SKM-1 treated with dmso at 0.1 percent for 144 hours (cell line): ENCODE results near the gene APPL2.
"Not testable (repeated sequence)": the region's sequence is repeated elsewhere in the genome, so short reads cannot be mapped to it uniquely, and the experiment has no call there.

Experiments
- DNase-seq: peaks from one replicate; lab custom pipeline; 2025; ENCODE audit not compliant: unreplicated experiment; lab: John Stamatoyannopoulos, UW

The APPL2 gene

DNA sequence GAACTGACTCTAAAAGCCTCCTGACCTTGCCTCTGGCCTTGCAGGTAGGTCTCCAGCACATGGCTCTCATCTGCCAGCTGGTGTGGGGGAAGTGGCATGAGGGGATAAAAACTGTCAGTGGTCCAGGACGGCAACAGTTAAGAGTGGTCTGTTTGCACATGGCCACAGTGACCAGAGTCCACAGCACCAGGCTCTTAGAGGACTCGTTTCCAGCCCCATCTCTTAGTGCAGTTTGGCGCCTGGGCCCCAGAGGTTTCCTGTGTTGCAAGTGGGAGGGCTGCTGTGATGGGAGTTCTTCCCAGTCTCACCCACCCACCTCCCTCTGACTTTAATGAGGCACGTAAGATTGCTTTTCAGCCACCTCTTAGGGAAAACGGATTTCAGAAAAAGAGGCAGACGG lies 37.0 kb downstream of the APPL2 start:
- no peak for DNase-seq

GRCh38 chr12:105196090-105196489 lies 39.9 kb downstream of the APPL2 start:
- DNase-seq: no peak

DNA sequence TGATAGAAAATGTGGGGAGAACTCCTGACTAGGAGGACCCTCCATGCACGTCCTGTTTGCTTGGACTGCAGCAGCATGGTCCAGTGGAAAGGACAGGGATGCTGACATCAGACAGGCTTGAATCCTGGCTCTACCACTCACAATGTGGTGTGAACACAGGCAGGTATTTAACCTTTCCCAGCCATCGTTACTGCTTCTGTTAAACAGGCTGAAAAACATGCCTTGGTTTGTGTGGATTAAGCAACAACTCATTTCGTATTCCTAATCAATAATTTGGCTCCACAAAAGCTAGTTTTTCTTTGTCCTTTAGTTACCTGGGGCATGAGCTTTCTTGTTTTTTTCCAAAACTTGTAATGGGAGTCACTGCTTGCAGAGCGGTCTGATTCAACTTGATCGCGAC lies 41.0 kb downstream of the APPL2 start:
- DNase-seq: no peak

DNA sequence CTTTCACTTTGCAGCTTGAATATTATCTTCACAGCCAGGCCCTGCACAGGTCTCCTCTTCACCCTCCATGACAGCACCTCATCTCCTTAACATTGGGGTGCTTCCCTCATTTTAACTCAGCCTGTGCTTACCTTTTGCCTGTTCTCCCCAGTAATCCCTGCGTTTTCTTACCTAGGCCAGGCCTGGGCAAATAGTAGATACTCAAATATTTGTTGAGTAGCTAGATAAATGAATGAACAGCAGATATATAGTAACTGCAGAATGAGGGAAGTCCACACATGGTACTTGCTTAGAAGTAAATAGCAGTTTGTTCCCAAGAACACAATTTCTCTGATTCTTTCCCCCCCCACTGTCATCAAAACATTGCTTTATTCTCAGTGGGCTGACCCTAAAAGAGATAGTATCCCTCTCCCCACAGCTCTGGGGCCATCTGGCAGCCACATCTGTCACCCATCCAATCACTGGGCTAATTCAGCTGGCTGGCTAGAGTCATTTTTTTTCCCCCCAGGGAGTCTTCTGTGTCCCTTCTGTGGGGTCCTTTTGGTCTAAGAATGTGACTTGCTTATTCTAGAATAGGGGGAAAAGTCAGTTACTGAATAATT lies 43.2 kb downstream of the APPL2 start:
- DNase-seq: no peak

GRCh38 chr12:105190530-105190929 lies 45.4 kb downstream of the APPL2 start:
- DNase-seq: no peak

GRCh38 chr12:105189293-105189692 lies 46.7 kb downstream of the APPL2 start:
- DNase-seq: no peak

GRCh38 chr12:105183976-105184375 lies 52.0 kb downstream of the APPL2 start:
- DNase-seq: not testable (repeated sequence)

DNA sequence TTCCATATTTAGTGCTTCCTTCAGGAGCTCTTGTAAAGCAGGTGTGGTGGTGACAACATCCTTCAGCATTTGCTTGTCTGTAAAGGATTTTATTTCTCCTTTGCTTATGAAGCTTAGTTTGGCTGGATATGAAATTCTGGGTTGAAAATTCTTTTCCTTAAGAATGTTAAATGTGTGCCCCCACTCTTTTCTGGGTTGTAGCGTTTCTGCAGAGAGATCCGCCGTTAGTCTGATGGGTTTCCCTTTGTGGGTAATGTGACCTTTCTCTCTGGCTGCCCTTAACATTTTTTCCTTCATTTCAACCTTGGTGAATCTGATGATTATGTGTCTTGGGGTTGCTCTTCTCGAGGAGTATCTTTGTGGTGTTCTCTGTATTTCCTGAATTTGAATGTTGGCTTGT lies 52.6 kb downstream of the APPL2 start:
- DNase-seq: not testable (repeated sequence)

- DNase-seq: not testable (repeated sequence)
These were observed 56.9 kb downstream of the APPL2 start for GRCh38 chr12:105179114-105179513.

DNA sequence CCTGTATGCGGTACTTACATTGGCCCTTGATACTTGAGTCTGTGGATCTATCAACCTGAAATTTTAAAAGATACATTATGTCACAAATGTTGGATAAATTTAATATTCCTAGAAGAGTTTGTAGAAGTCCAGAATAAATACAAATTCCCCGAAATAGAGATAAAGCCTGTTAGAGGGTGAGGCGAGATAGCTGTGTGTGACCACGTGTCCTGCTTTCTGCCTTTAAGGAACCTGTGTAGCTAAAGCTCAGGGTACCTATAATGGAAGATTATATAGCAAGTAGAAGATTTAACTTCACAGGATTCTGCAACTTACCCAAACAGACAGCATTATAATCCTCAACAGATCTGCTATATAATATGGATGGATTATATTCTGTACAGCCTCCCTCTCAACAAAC lies 58.8 kb downstream of the APPL2 start:
- no peak for DNase-seq

- no peak for DNase-seq
These were observed 60.5 kb downstream of the APPL2 start for GRCh38 chr12:105175397-105175990.

GRCh38 chr12:105171691-105172436 lies 64.1 kb downstream of the APPL2 start:
- no peak for DNase-seq

DNA sequence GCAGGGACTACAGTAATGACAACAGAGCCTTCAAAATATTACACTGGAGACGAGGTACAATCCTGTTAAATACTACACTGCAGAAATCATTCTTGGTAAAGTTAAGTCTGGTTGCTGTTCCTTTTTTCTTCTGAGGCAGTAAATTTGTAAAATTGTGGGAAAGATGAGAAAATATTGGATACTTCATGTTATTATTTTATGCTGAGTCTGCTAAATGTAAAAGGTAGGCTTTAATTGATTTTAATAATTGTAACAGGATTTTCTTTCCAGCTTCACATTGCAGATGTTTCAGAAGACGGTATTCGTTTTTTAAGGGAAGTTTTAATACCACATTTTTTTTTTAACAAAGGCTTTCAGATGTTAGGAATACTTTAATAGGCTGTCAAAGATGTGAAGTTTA lies 65.8 kb downstream of the APPL2 start:
- DNase-seq: no peak

DNA sequence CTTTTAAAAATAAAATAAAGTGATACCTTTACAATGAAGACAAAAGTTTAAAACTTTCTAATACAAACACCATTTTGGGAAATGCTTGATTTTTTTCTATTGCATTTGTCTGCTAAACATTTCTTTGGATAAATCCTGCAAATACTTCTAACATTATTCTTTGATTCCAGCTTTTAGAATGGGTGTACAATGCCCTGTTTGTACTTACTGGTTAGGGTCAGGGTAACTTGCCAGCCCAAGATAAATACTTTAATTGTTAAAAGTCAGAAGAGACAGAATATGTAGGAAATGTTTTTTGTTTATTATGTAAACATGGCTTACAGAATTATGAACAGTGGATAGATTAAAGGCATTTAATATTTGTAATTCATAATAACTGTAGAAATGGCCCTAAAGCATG lies 68.0 kb downstream of the APPL2 start:
- no peak for DNase-seq

GRCh38 chr12:105167346-105167745 lies 68.6 kb downstream of the APPL2 start:
- no peak for DNase-seq

GRCh38 chr12:105166736-105167135 lies 69.2 kb downstream of the APPL2 start:
- no peak for DNase-seq

DNA sequence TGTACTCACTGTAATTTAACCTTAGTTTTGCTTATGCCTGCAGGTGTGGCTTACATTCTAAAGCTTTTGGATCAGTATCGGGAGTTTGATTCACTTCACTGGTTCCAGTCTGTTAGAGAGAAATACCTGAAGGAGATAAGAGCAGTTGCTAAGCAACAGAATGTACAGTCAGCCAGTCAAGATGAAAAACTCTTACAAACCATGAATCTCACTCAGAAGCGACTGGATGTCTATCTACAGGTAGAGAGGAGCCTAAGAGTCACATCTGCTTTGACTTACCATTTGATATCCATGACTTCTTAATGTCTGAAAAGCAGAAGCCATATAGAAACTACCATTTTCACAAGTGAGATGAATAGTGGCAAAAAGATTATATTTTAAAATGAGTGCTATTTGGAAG lies 71.9 kb downstream of the APPL2 start:
- DNase-seq: no peak

DNA sequence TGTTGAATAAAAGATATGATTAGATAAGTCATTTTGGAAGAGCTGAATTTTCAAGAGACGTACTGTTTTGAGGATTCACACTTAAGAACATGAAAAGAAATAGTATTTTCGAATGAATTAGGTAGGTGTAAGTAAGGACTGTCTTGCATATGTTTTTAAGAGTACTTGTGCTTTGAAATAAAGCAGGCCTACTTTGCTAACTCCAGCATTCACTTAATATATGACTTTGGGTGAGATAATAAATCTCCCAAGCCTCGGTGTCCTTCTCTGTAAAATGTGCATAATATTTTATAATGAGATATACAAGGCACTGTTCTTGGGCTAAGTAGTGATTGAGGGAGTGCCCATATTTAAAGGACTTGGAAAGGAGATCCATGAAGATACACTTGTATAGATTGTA lies 73.8 kb downstream of the APPL2 start:
- DNase-seq: no peak

DNA sequence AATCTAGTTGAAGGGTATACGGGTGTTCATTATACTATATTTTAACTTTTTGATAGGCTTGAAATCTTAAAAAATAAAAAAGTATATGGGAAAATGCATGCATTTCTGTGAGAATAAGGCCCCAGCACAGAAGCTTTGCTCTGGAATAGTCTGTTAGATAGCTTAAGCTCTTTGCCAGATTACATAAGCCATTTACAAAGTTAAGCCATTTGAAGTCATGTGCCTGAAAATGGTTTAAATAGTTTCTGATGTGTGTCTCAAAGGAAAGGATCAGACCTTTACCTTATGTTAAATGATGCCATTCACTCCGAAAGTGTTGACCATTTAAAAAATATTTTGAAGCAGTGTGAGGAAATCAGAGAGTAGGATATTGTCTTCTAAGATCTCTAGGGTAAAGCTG lies 77.1 kb downstream of the APPL2 start:
- DNase-seq: no peak

GRCh38 chr12:105157606-105158005 lies 78.4 kb downstream of the APPL2 start:
- no peak for DNase-seq

DNA sequence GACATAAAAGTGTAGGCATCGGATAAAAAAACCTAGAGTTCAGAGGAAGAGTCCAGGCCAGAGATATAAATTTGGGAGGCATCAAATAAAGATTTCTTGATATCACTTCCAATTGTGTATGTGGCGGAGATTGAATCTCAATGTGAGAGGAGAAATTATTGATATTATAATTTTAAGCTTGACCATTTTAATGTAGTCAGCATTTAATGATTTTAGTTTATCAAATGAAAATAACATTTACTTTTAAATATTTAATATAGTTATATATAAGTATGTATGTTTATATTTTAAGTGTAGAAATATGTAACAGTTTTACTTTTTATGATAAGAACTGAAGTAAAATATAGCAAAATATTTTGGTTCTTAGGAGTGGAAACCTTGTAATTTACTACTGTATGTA lies 79.7 kb downstream of the APPL2 start:
- DNase-seq: no peak

DNA sequence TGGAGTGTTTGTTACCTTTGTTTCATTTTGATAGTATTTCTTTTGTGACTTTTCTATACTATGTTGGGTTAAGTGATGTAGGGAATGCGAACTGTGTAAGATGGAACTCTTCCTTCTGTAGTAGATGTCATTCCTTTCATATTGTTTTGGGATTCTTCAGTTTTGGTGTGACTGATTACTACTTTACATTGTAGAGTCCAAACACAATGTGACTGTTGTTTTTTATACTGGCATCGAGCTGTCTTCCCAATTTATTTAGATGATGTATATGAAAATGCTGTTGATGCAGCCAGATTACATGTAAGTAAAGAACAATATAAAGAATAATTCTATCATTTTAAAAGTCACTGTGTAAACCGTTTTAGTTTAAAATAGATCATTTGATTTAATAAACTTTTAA lies 93.7 kb downstream of the APPL2 start:
- DNase-seq: no peak
